CD4-positive, alpha-beta T cell (primary cell): ENCODE measurements around the gene FBXO41. TPM values are rescaled to one million over a fixed set of nuclear protein-coding genes. Genes with fewer than 3 reads are reported as not detected.

Source experiments
- ATAC-seq: fragments of 200-7000 bp; cut with Tn5 transposase; one replicate; pipeline ENCODE4 v1.10.0; 2022; ENCODE audit warnings: mild to moderate bottlenecking; ENCODE audit not compliant: poor library complexity
- CTCF ChIA-PET: fragments of 350-600 bp; sonication (Branson Sonifier 250); formaldehyde crosslinking; loops from one replicate; lab custom pipeline; 2021; ENCODE audit warnings: antibody characterized with exemption, inconsistent platforms; lab: Charles Lee
- POLR2A ChIA-PET: fragments of 350-600 bp; sonication (Branson Sonifier 250); formaldehyde crosslinking; loops from one replicate; lab custom pipeline; 2021; ENCODE audit warnings: antibody characterized with exemption, inconsistent platforms; lab: Charles Lee
- DNase-seq, 14 experiments: peaks; one replicate each; pipeline ENCODE4 v3.0.0-alpha.2; 2013 to 2020; ENCODE audit warnings: mixed read lengths in 2 of 14
- H3K27ac ChIP-seq, 2 donors: one replicate each; pipeline versions ENCODE4 v1.5.1 to v1.7.0; 2013; ENCODE audit warnings: low read length in 2 of 2, low read depth in 1 of 2, mild to moderate bottlenecking in 1 of 2
- H3K27me3 ChIP-seq, 2 experiments: 1 replicate in 1 of 2; 2 replicates in 1 of 2; pipeline versions ENCODE4 v1.6.1 to v1.7.0; 2013; ENCODE audit warnings: low read length in 2 of 2, control low read depth in 1 of 2, mild to moderate bottlenecking in 1 of 2, moderate library complexity in 1 of 2; ENCODE audit not compliant: insufficient read depth in 2 of 2, control insufficient read depth in 1 of 2
- H3K36me3 ChIP-seq: one replicate; pipeline ENCODE4 v1.6.1; 2013; ENCODE audit warnings: low read length, control low read depth; ENCODE audit not compliant: insufficient read depth
- H3K4me1 ChIP-seq: one replicate; pipeline ENCODE4 v1.6.1; 2013; ENCODE audit warnings: low read length, control low read depth; ENCODE audit not compliant: insufficient read depth
- H3K4me3 ChIP-seq: one replicate; pipeline ENCODE4 v1.5.1; 2013; ENCODE audit warnings: mild to moderate bottlenecking, low read length, moderate library complexity
- H3K9me3 ChIP-seq, 2 experiments: 1 replicate in 1 of 2; 2 replicates in 1 of 2; pipeline versions ENCODE4 v1.6.1 to v1.7.0; 2013; ENCODE audit warnings: low read length in 2 of 2, mild to moderate bottlenecking in 2 of 2, control low read depth in 1 of 2, moderate library complexity in 1 of 2; ENCODE audit not compliant: control insufficient read depth in 1 of 2, insufficient read depth in 1 of 2
- H3K27ac Mint-ChIP-seq: one replicate; pipeline ENCODE4 v1.8.0; 2020; ENCODE audit warnings: mixed read lengths
- H3K27me3 Mint-ChIP-seq: one replicate; pipeline ENCODE4 v1.8.0; 2021; ENCODE audit warnings: mixed read lengths
- H3K36me3 Mint-ChIP-seq: one replicate; pipeline ENCODE4 v1.8.0; 2021; ENCODE audit warnings: low read depth, mixed read lengths
- H3K4me1 Mint-ChIP-seq: one replicate; pipeline ENCODE4 v1.8.0; 2021; ENCODE audit warnings: low read depth, mixed read lengths
- H3K4me3 Mint-ChIP-seq: one replicate; pipeline ENCODE4 v1.8.0; 2020; ENCODE audit warnings: mild to moderate bottlenecking, mixed read lengths
- H3K9me3 Mint-ChIP-seq: one replicate; pipeline ENCODE4 v1.8.0; 2020; ENCODE audit warnings: mixed read lengths
- CTCF ChIP-seq: fragments of 200-600 bp; IDR thresholded peaks from one replicate; pipeline ENCODE4 v1.8.0; 2022; ENCODE audit warnings: antibody characterized with exemption, mild to moderate bottlenecking
- intact Hi-C, 2 experiments: fragments of 100-400 bp; cut with DNase I in 1 of 2; cut with micrococcal nuclease in 1 of 2; formaldehyde crosslinking; loops; one replicate each; pipeline versions ENCODE4 v1.15.1 to v1.9.0; 2023 to 2025; cut with DNase I, micrococcal nuclease
- total RNA-seq, 174 experiments: library from RNA in 2 of 174; stranded (reverse) in 2 of 174; gene quantifications; one replicate each; pipeline ENCODE4 v1.2.3 and lab custom pipeline; 2021 to 2026

The FBXO41 gene
- total RNA-seq, 2 experiments from 2014 or later = 14.0 to 16.0 TPM

- CTCF ChIA-PET = interaction anchor here (1.4 kb wide), 2 partner anchors 39 to 74 kb away, joined by 3 to 4 read pairs; no protein-coding TSS in a partner anchor
- H3K27ac ChIP-seq = no peak overlapping the region
- no peak overlapping the region for H3K4me3 ChIP-seq
- no peaks in the 10 kb centered on the region for H3K27me3 ChIP-seq
- H3K4me1 ChIP-seq = no peaks in the 10 kb centered on the region
- peaks cover 80% of the 10 kb centered on the region for H3K36me3 ChIP-seq
- ATAC-seq (no peak), DNase-seq (no peak)
- Mint-ChIP-seq H3K4me1 (peaks cover 2% of the 10 kb centered on the region), H3K9me3 (no peaks in the 10 kb centered on the region), H3K27me3 (no peaks in the 10 kb centered on the region), H3K36me3 (peaks cover 79% of the 10 kb centered on the region), H3K27ac (no peak overlapping the region), H3K4me3 (no peak overlapping the region)
- POLR2A ChIA-PET = interaction anchor here (1.6 kb wide), 1 partner anchor 18 kb away, joined by 6 read pairs; the partner anchor contains the start of genes CCT7 and PRADC1
- intact Hi-C loops = loop anchor here in 1 of 2 experiments (2.0 kb wide), 1 partner anchor 18 kb away; no protein-coding TSS in a partner anchor
- TF ChIP-seq CTCF = no peak
- no peaks in the 10 kb centered on the region for H3K9me3 ChIP-seq
Measured at GRCh38 chr2:73250872-73251846, 33.1 kb downstream of the FBXO41 start.

GRCh38 chr2:73249636-73250035, 34.6 kb downstream of the FBXO41 start:
- H3K27me3 Mint-ChIP-seq = no peaks in the 10 kb centered on the region
- H3K27ac ChIP-seq = no peak overlapping the region
- H3K27me3 ChIP-seq = no peaks in the 10 kb centered on the region

More at GRCh38 chr2:73249636-73250035, 34.6 kb downstream of the FBXO41 start:
- no peak for TF ChIP-seq CTCF
- ATAC-seq (no peak), DNase-seq (no peak)
- Mint-ChIP-seq H3K4me1 (peaks cover 7% of the 10 kb centered on the region), H3K9me3 (no peaks in the 10 kb centered on the region), H3K36me3 (peaks cover 95% of the 10 kb centered on the region), H3K4me3 (no peak overlapping the region), H3K27ac (no peak overlapping the region)
- Histone ChIP-seq H3K4me3 (no peak overlapping the region), H3K4me1 (no peaks in the 10 kb centered on the region), H3K9me3 (no peaks in the 10 kb centered on the region), H3K36me3 (peaks cover 95% of the 10 kb centered on the region)
- CTCF ChIA-PET = interaction anchor here (1.4 kb wide), 1 partner anchor 37 kb away, joined by 3 read pairs; no protein-coding TSS in a partner anchor
- POLR2A ChIA-PET = no interaction called here
- intact Hi-C loops = loop anchor here in 1 of 2 experiments (2.0 kb wide), 1 partner anchor 19 kb away; no protein-coding TSS in a partner anchor
